Stimulated activated CD4-positive, alpha-beta T cell treated with anti-CD3 and anti-CD28 coated beads, Interleukin-2, amount 100 ng/mL, for 4 hours (primary cell): ENCODE results near the gene LRRC27.
"Not testable (repeated sequence)": the region's sequence is repeated elsewhere in the genome, so short reads cannot be mapped to it uniquely, and the experiment has no call there.

Experiments used
- DNase-seq: peaks from one replicate; pipeline ENCODE4 v3.0.0-alpha.2; 2020; ENCODE audit warnings: low read depth

LRRC27 gene

DNA sequence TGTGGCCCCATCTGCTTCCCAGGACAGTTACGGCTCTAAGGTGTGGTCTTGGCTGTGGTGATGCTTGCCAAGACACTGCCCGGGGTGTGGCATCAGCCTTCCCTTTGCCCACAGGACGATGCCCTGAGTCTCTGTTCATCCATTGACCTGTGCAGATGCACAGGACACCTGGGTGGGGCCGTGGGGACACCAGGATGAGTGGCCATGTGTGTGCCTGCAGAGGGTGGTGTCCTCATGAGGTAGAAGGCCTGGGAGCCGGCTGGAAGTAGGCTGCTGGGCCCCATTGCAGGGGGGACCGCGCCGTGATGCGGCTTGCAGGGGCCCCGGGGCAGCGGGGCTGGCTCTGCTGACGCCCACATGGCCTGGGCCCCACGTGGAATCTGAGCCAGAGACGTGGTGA is 42.6 kb downstream of the LRRC27 start:
- DNase-seq: no peak

DNA sequence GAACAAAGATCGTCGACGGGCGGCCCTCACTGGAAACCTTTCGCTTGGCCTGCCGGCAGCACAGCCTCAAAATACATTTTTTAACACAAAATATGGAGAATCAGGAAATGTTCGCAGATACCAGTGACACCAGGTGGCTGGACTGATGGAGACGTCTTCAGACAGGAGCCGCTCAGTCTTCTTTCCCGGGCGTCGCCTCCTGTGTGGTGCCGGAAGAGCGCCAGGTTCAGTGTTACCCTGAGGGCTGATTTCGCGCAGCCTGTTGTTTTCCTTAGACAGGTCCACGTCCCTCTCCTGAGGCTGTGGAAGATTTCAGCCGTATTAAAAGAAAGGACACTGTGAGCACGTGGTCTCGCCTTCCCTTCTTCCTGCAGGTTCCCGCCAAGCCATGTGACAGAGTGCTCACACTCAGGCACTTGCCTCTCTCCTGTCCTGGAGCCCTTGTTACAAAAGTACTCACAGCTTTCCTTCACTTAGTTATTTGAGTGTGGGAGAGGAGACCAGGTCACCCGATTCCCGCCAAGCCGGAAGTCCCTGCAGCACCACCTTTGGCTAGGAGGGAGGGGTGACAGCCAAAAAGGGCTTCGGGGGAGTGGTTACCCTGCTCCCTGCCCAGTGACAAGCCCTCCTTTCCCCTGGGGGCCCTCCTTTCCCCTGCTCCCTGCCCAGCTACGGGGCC is 43.3 kb downstream of the LRRC27 start:
- DNase-seq: no peak

DNA sequence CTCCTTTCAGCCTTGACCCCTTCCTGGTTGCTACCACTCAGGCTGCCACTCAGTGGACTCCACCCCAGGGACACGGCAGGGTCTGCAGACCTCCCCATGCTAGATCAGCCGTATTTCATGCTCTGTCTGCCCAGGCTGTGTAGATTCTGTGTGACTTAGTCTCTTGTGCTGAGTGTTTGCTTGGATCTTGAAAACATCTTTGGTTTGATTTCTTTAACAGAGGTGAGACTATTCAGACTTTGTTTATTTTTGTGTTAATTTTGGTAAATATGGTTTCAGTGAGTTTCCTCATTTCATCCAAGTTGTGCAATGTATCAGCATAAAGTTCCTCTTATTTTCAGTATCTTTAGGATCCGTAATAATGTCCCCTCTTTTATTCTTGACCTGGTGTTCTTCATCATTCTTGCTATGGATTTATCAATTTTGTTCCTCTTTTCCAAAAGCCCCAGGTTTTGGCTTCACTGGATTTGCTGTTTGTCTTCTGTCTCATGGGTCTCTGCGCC is 43.9 kb downstream of the LRRC27 start:
- no peak for DNase-seq

DNA sequence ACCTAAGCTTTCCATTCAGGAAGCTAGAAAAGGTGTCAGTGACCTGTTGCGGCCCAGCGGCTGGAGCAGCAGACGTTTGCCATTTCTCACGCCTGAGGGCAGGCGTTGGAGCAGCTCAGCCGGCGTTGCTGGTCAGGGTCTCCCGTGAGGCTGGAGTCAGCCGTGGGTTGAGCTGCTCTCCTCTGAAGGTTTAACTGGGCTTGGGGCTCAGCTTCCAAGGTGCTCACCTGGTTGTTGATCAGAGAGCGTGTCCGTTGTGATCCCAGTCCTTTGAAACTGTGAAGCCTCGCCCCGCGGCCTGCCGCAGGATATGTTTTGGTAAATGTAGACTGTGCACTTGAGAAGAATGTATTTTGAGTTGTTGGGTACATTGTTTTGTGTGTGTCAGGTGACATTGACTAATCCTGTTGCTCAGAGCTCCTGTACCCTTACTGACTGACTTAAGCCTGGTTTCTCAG is 44.4 kb downstream of the LRRC27 start:
- DNase-seq: no peak

DNA sequence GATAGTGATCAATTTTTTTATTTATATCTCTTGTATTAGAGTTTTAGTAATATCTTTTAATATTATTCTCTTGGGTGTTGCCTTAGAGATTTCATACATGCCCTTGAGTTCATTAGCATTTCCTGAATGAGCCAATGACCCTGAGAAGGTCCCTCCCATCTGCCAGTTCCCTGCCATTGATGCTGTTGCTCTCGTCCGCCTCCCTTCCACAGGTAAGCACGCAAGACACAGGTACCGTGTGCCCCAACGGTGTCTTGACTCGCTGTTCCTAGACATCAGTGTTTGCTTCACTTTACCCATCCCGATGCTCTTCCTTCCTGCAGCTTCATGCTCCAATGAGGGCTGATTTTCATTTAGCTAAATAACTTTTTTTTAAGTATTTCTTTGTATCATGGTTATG is 45.3 kb downstream of the LRRC27 start:
- DNase-seq: no peak

DNA sequence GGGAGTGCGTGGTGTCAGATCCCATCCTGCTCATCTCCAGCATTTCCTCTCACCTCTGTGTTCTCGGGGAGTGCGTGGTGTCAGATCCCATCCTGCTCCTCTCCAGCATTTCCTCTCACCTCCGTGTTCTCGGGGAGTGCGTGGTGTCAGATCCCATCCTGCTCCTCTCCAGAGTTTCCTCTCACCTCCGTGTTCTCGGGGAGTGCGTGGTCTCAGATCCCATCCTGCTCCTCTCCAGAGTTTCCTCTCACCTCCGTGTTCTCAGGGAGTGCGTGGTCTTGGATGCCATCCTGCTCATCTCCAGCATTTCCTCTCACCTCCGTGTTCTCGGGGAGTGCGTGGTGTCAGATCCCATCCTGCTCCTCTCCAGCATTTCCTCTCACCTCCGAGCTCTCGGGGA is 47.0 kb downstream of the LRRC27 start:
- not testable (repeated sequence) for DNase-seq

DNA sequence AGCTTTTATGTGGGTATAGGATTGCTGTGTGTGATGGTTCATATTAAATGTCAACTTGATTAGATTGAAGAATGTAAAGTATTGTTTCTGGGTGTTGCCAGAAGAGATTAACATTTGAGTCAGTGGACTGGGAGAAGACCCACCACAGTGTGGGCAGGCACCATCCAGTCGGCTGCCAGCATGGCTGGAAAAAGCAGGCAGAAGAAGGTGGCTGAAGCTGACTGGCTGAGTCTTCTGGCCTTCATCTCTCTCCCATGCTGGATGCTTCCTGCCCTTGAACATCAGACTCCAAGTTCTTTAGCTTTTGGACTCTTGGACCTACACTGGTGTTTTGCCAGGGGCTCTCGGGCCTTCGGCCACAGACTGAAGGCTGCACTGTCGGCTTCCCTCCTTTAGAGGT is 49.0 kb downstream of the LRRC27 start:
- DNase-seq: not testable (repeated sequence)

DNA sequence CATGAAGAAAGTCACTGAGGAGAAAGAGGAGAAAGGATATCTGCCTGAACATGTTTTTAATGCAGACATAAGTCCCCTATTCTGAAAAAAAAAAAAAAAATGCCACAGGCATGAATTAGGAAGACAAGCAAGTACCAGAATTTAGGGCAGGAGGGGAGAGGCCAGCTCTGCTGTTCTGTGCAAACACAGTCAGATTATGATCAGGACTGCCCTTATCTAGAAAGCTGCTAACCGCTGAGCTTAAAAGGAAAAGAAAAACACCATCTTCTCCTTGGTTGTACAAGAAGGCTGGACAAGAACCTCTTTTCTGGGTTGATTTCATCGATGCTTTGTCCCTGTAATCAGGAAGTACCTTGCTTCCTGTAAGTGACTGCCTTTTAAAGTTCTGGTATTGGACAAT is 49.7 kb downstream of the LRRC27 start:
- no peak for DNase-seq

DNA sequence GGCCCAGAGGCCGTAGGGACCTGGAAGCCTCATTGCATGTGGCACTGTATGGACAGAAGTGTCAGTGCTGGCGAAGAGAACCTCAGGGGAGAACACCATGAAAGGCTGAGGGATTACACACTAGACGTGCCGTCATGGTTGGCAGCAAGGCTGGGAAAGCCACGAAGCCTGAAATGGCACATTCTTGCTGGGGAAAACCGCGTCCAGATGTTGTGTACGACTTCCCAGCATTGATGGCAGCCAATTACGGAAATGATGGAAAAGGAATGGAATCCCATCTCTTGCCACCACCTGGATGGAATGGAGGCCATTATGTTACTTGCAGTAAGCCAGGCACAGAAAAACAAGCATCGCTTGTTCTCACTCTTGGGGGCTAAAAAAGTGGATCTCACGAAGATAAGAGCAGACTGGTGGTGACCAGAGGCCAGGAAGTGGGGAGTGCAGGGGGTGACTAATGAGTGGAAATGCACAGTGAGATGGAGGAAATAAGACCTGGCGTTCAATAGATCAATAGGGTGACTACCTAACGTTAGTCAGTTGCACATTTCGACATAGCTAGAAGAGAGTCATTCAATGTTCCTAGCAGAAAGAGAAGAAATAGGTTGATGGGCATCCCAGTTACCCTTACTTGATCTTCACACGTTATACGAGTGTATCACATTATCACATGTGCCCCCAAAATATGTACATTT is 50.4 kb downstream of the LRRC27 start:
- DNase-seq: no peak

DNA sequence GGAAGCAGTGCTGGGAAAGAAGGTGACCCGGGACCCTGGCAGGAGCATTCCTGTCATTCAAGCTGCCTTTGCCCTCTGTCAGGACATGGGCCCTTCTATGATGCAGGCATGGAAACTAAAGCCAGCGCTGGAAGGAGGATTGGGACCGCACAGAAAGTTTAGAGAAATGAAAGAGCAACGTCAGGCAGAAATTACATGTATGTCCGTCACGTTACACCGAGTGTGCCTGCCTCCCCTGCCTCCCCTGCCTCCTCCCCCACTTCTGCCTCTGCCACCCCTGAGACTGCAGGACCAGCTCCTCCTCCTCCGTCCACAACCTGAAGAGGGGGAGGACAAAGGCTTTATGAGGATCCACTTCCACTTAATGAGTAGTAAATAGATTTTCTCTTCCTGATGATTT is 51.1 kb downstream of the LRRC27 start:
- no peak for DNase-seq

DNA sequence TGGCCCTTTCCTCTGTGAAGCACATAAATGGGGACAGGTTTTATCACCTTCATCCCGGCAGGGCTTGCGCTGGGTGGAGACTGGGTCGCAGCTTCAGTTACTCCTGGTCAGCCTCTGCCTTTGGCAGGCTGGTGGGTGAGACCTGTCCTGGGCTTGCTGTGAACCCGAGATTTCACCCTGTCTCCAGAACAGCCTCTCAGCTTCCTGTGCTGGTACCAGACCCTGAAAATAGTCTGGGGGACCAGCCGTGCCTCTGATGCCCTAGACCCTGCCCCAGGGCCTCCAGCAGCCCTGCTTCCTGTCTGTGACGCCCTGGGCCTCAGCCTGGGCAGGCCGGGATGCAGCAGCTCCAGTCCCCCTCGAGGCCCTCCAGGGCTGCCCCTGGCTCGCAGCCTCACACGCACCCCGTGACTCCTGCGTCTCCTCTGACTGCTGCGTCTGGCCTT is 51.8 kb downstream of the LRRC27 start:
- no peak for DNase-seq

DNA sequence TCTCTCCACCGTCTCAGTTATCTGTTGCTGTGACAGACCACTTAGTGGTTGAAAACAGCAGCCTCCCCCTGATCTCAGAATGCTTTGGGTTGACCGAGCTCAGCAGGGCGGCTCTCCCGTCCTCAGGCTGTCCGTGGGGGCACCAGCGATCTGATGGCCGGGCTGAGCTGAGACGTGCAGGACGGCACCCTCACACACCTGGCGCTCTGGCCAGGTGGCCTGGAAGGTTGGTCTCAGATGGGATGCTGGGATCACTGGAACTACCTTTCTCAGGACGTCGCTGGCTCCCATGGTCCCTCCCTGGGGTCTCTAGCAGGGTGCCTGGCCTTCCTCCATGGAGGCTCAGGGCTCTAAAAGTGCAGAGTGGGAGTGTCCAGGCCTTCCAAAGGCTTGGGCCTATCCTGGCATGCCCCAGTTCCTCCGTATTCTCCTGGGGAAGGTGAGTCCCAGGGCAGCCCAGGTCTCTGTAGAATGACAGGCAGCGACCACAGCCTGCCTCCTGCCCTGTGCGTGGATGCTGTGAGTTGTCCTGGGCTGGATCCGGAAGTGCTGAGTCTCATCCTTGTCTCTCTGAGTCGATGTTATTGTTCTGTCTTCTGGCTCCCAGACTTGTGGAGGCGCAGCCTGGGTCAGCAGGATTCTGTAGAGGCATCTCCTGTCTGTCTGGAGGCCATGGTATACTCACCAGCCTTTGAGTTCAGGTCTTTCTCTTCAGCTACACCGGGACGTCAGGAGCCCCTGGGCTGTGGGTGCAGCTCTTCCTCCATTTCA is 52.8 kb downstream of the LRRC27 start:
- DNase-seq: no peak

DNA sequence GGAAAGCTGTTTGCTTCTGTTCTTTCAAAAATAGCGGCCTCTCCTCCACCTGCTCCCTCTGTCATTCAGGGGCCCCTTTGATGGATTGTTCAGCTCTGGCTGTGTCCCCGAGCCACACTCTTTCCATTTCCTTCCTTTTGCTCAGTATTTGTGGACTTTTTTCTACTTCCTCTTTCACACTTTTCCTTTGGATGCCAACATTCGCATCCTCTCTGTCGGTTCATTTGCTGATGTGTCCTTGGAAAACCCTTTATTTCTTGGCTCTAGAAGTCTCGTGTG is 53.3 kb downstream of the LRRC27 start:
- DNase-seq: no peak

DNA sequence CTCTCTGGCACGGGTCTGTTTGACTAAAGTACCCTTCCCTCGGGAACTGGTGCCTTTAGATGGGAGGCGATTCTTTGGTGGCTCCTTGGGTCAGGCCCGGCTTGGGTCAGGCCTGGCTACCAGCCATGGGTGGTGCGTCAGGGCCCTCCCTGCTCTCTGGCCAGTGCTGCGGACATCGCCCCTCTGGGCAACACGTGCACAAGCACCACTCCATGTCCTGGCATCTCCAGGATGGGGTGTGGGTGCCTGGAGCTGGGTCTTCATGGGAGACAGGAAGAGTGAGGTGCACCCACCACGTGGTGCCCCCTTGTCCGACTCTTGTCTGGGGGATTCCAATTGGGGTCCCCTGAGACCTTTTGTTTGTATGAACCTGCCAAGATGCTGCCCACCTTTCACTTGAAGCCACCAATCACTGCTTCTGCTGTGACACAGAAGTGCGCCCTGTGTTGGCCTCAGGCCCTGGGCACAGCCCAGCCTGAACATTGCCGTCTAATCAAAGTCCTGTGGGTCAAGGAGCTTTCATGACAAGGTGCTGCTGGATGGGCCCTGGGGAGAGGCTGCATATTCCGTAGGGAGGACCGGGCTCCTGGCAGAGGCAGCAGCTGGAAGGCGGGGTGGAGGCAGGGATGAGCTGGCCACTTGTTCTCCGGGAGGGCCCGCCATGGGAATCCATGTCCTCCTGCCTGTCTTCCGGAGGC is 53.9 kb downstream of the LRRC27 start:
- DNase-seq: no peak

DNA sequence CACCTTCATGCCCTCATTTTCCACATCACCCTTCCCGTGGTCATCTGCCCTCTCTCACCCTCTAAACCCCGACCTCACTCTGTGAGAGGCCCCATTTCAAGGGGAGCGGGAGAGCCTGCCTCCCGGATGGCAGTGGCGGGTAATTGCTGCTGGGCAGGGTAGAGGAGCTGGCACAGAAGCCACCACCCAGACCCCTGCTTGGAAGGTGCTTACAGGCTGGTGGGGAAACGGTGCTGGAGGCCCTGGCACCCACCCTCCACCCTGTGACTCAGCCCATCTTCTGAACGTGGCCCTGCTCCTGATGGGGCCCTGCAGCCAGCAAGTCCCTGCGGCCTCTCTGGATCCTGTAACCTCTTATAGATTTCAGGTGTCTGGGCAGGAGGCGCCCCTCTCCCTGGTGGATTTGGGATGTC is 54.4 kb downstream of the LRRC27 start:
- DNase-seq: no peak

DNA sequence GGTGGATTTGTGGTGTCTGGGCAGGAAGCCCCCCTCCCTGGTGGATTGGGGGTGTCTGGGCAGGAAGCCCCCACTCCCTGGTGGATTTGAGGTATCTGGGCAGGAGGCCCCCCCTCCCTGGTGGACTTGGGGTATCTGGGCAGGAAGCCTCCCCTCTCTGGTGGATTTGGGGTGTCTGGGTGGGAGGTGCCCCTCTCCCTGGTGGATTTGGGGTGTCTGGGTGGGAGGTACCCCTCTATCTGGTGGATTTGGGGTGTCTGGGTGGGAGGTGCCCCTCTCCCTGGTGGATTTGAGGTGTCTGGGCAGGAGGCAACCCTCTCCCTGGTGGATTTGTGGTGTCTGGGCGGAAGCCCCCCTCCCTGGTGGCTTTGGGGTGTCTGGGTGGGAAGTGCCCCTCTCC is 54.9 kb downstream of the LRRC27 start:
- DNase-seq: not testable (repeated sequence)

DNA sequence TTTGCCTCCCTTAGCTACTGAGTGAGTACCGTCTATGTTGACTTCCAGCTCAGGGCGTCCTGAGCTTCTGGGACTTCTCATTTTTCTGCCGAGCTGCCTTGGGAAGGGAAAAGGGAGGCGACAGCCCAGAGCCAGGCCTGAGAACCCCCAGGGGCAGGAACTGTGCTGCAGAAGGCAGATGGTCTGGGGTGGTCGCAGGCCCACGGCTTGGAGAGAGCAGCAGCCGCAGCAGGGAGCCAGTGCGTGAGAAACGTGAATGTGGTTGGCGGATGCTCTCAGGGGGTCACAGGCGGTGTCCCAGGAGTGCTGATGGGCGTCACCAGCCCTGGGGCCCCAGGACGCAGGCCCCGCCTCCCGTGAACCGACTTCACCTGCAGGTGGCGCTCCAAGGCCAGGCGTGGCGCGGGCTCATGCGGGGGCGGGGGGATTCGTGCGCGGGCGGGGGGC is 55.8 kb downstream of the LRRC27 start:
- DNase-seq: peak; percentile 62

DNA sequence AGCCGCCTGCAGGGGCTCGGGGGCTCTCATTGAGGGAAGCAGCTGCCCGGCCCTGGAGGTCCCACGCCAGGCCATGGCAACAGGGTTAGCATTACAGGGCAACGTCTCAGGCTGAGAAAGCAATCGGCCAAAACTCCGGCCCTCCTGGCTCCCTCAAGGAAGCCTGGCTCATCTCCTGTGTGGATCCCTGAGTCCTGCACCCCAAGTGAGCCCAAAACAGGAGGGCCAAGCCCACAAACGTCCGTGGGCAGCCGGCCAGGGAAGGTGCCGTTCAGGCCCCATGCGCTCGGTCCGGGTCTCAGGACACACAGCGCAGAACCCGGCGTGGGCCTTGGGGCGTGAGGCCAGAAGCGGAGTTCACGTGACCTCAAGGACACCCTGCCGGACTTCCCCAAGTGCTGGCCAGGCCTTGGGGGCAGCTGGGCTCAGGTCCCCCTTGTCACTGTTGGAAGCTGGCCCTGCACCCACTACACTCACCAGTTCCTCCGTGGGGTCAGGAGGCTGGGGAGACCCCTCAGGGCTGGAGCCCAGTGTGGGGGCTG is 57.0 kb downstream of the LRRC27 start:
- DNase-seq: no peak

DNA sequence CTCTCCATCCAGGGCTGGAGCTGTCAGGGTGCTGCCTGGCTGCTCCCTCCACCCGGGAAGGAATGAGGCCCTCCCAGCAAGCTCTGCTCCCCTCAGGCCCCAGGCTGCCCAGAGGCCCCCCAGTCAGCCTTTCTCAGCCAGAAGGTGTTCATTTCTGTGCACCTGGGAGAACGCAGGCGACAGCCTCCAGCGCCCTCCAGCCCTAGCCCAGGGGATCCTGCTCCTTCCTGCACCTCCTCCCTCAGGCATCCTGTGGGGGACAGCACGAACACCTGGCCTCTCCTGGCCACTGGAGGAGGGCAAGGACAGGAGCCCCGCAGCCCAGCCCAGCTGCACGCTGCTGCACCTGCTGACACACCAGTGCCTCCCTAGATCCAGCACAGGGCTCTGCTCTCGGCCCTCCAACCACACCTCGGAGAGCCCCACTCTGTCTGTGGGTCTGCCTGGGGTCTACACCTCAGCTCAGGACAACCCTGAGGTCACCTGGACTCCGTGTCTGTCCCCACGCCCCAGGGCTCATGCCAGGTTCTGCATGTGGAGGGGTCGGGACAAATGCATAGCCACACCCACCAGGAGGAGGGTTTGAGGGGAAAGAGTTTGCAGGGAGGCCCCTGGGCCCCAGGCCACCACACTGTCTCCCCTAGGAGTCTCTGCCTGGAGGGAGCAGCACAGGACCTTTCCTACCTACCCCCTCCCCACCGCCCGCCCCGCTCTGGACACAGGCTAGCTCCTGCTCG is 57.6 kb downstream of the LRRC27 start:
- DNase-seq: no peak

DNA sequence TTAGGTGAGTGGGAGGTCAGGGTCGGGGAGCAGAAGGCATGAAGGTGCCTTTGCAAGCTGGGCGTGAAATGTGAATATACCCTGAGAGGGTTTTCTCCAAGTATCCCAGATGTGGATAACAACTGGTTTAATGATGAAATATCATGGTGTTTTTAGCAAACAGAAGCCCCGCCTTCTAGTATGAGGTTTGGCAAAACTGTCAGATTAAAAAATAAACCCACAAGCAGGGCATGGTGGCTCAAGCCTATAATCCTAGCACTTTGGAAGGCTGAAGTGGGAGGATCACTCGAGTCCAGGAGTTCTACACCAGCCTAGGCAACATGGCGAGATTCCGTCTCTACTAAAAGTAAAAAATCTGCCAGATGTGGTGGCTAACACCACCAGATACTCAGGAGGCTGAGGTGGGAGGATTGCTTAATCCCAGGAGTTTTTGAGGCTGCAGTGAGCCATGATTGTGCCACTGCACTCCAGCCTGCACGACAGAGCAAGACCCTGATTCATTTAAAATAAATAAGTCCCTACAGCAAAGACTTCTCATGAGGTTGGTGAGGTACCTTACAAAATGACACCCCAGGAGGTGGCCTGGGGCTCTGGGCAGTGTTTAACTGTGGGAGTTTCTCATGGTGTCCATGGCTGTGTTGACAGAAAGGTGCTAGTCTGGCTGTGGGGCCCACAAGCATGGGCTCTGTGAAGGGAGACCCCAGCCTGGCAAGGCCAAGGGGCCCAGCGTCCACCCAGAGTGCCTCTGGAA is 58.4 kb downstream of the LRRC27 start:
- no peak for DNase-seq
